ENCODE results near the gene SND1. TPM values are rescaled to one million over a fixed set of nuclear protein-coding genes. Genes with fewer than 3 reads are reported as not detected.

SND1 gene
- total and polyA plus RNA-seq, 2 of the 4 experiments (the other 2 are of a cell fraction) = 154 to 294 TPM

DNA sequence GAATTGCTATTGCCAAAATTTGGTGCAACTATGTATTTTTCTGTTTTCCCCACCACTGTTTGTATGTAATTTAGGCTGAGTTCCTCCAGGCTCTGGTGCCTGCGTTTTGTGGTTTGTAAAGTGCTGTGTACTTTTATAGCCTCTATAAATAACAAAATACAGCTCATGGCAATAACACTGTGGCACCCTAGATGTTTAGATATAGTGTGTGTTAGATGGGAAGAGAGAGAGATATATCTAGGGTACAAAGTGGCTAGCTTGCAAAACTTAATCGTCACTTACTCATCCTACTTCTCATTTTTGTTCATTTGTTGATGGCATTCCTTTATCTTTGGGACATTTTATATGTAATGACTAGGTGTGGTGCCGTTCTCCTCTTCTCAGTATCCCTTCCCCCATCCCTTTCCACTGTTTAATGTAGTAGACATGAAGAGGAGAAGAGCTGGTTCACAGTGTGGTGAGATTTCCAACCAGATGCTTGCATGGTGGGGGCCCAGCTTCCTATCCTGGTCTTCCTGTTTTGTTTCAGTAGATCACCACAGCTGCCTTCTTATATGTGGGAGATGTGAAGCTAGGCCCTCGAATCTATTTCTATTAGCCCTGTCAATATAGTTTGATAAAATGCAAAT is 115.0 kb downstream of the SND1 start:
- H2AK5ac ChIP-seq (ENCODE audit: low read depth, low read length) = no peak overlapping the region
- H3K4me3 ChIP-seq (ENCODE audit: insufficient read depth, low read depth, low read length) = no peak overlapping the region
- ChIA-PET CTCF (no interaction called here), POLR2A (ENCODE audit: unreplicated experiment) (no interaction called here)
- in situ Hi-C loops (cut with MboI; ENCODE audit: low sequenced_read_pairs) (no loop called here), intact Hi-C loops (cut with micrococcal nuclease) (no loop called here), dilution Hi-C loops (cut with HindIII; ENCODE audit: low sequenced_read_pairs, unreplicated experiment) (no loop called here)
- H3K79me1 ChIP-seq (ENCODE audit: low read depth in 1 of 2, low read length in 2 of 2) = peaks cover 38 to 76% of the 10 kb centered on the region in 2 experiments
- H3K9me3 ChIP-seq (ENCODE audit: control insufficient read depth, insufficient read depth, low read length) = no peaks in the 10 kb centered on the region
- no peak overlapping the region for H3K18ac ChIP-seq (ENCODE audit: low read depth, low read length)
- H2AK9ac ChIP-seq (replicated peaks; ENCODE audit: low read depth, low read length, poor library complexity) = no peak overlapping the region
- no peak overlapping the region for H3K27ac ChIP-seq (ENCODE audit: insufficient read depth, low read length)
- peaks cover 9% of the 10 kb centered on the region for H3K4me1 ChIP-seq (ENCODE audit: control insufficient read depth, insufficient read depth, low read length)
- H3K9me1 ChIP-seq (ENCODE audit: insufficient read depth, low read length) = peaks cover 14% of the 10 kb centered on the region
- H3K14ac ChIP-seq (replicated peaks; ENCODE audit: low read depth, low read length) = no peak overlapping the region
- no peak overlapping the region for H3K4me2 ChIP-seq (ENCODE audit: low read depth, low read length)
- WGBS, 2 experiments (ENCODE audit: extremely low coverage in 2 of 2, insufficient read length in 1 of 2) = no CpG with 5 or more reads among the region's 4 CpGs
- no peak for ATAC-seq (ENCODE audit: low read depth)
- H3K9ac ChIP-seq (ENCODE audit: low read depth, low read length) = no peak overlapping the region
- no peak overlapping the region for H2BK120ac ChIP-seq (ENCODE audit: low read depth, low read length)
- H3K23ac ChIP-seq (ENCODE audit: low read depth, low read length) = no peak overlapping the region
- H4K91ac ChIP-seq (ENCODE audit: insufficient read depth, low read depth, low read length) = no peak overlapping the region
- H3K27me3 ChIP-seq (ENCODE audit: control insufficient read depth, insufficient read depth, low read length) = no peaks in the 10 kb centered on the region
- peaks cover 76% of the 10 kb centered on the region for H4K20me1 ChIP-seq (ENCODE audit: insufficient read depth, low read length)
- peaks cover 4% of the 10 kb centered on the region; the same call in 1 of the 2 replicates for H3K36me3 ChIP-seq (ENCODE audit: control insufficient read depth, insufficient read depth, low read length)
- no peak overlapping the region for H2BK5ac ChIP-seq (ENCODE audit: low read depth, low read length, poor library complexity, severe bottlenecking)
- no peak overlapping the region for H3K56ac ChIP-seq (ENCODE audit: extremely low read depth, insufficient read depth, low read length)
- H4K5ac ChIP-seq (ENCODE audit: low read depth, low read length) = no peak overlapping the region
- H4K8ac ChIP-seq (ENCODE audit: low read depth in 2 of 2, low read length in 2 of 2) = no peak overlapping the region
- H2AFZ ChIP-seq (replicated peaks; ENCODE audit: low read length, poor library complexity) = no peak overlapping the region
- no peak overlapping the region for H3K4ac ChIP-seq (ENCODE audit: low read depth, low read length)
- H2BK15ac ChIP-seq (ENCODE audit: low read depth, low read length) = no peak overlapping the region
- TF ChIP-seq, protein P1, sequence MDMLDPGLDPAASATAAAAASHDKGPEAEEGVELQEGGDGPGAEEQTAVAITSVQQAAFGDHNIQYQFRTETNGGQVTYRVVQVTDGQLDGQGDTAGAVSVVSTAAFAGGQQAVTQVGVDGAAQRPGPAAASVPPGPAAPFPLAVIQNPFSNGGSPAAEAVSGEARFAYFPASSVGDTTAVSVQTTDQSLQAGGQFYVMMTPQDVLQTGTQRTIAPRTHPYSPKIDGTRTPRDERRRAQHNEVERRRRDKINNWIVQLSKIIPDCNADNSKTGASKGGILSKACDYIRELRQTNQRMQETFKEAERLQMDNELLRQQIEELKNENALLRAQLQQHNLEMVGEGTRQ (IDR thresholded peaks at IDR 0.05; ENCODE audit: low read depth, low read length) = no peak
- TF ChIP-seq MXI1 (IDR thresholded peaks at IDR 0.05; ENCODE audit: borderline replicate concordance, low read depth, low read length) = no peak
- no peak for TF ChIP-seq NFE2L2 (IDR thresholded peaks at IDR 0.05; ENCODE audit: low read depth, low read length)
- TF ChIP-seq ELK1 (IDR thresholded peaks at IDR 0.05; ENCODE audit: borderline replicate concordance, low read depth, low read length) = no peak
- no peak for TF ChIP-seq RAD21 (IDR thresholded peaks at IDR 0.05; ENCODE audit: low read length)
- no peak for TF ChIP-seq CHD1 (IDR thresholded peaks at IDR 0.05; ENCODE audit: low read depth, low read length)
- no peak for TF ChIP-seq SMC3 (IDR thresholded peaks at IDR 0.05; ENCODE audit: low read depth, low read length)
- TF ChIP-seq MAFK (IDR thresholded peaks at IDR 0.05; ENCODE audit: low read depth, low read length) = no peak
- no peak for TF ChIP-seq MAZ (IDR thresholded peaks at IDR 0.05; ENCODE audit: borderline replicate concordance, low read depth, low read length)
- TF ChIP-seq RFX5 (IDR thresholded peaks at IDR 0.05; ENCODE audit: low read depth, low read length) = no peak
- TF ChIP-seq BHLHE40 (IDR thresholded peaks at IDR 0.05; ENCODE audit: low read depth, low read length) = no peak
- no peak for TF ChIP-seq POLR2A (IDR thresholded peaks at IDR 0.05; ENCODE audit: low read depth, low read length)
- no peak for TF ChIP-seq FOS (IDR thresholded peaks at IDR 0.05; ENCODE audit: low read depth, low read length)
- no peak for TF ChIP-seq CEBPB (IDR thresholded peaks at IDR 0.05; ENCODE audit: low read depth, low read length)
- TF ChIP-seq, protein P2, sequence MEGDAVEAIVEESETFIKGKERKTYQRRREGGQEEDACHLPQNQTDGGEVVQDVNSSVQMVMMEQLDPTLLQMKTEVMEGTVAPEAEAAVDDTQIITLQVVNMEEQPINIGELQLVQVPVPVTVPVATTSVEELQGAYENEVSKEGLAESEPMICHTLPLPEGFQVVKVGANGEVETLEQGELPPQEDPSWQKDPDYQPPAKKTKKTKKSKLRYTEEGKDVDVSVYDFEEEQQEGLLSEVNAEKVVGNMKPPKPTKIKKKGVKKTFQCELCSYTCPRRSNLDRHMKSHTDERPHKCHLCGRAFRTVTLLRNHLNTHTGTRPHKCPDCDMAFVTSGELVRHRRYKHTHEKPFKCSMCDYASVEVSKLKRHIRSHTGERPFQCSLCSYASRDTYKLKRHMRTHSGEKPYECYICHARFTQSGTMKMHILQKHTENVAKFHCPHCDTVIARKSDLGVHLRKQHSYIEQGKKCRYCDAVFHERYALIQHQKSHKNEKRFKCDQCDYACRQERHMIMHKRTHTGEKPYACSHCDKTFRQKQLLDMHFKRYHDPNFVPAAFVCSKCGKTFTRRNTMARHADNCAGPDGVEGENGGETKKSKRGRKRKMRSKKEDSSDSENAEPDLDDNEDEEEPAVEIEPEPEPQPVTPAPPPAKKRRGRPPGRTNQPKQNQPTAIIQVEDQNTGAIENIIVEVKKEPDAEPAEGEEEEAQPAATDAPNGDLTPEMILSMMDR (conservative IDR thresholded peaks at IDR 0.05; ENCODE audit: low read depth, low read length) = no peak
- TF ChIP-seq RCOR1 (IDR thresholded peaks at IDR 0.05; ENCODE audit: insufficient replicate concordance, low read length) = no peak
- no peak for DNase-seq
- no peak overlapping the region for H2BK20ac ChIP-seq (ENCODE audit: low read depth, low read length)
- no TSS peak for BruUV-seq (replicated peaks)
